IPS-18a (cell line): ENCODE results near the gene EFNA2.

ENCODE experiments used
- H3K27ac ChIP-seq: one replicate; pipeline ENCODE4 v1.5.1; 2013; ENCODE audit warnings: low read length
- H3K27me3 ChIP-seq: one replicate; pipeline ENCODE4 v1.6.1; 2013; ENCODE audit warnings: mild to moderate bottlenecking, low read length; ENCODE audit not compliant: control insufficient read depth, insufficient read depth
- H3K36me3 ChIP-seq: one replicate; pipeline ENCODE4 v1.6.1; 2013; ENCODE audit warnings: low read depth, low read length; ENCODE audit not compliant: control insufficient read depth
- H3K4me1 ChIP-seq: one replicate; pipeline ENCODE4 v1.6.1; 2013; ENCODE audit warnings: low read depth, low read length; ENCODE audit not compliant: control insufficient read depth
- H3K4me3 ChIP-seq: one replicate; pipeline ENCODE4 v1.5.1; 2013; ENCODE audit warnings: low read length
- H3K9ac ChIP-seq: one replicate; pipeline ENCODE4 v1.6.1; 2013; ENCODE audit warnings: mild to moderate bottlenecking, low read length, moderate library complexity
- H3K9me3 ChIP-seq: one replicate; pipeline ENCODE4 v1.6.1; 2013; ENCODE audit warnings: low read depth, low read length; ENCODE audit not compliant: control insufficient read depth

EFNA2 gene

GRCh38 chr19:1250437-1251260, 35.0 kb upstream of the EFNA2 start:
- no peaks in the 10 kb centered on the region for H3K4me1 ChIP-seq
- H3K4me3 ChIP-seq = peak overlapping the region; percentile 82
- no peaks in the 10 kb centered on the region for H3K9me3 ChIP-seq
- no peaks in the 10 kb centered on the region for H3K27me3 ChIP-seq
- peak overlapping the region; percentile 97 for H3K9ac ChIP-seq
- H3K36me3 ChIP-seq = peaks cover 24% of the 10 kb centered on the region
- peak overlapping the region; percentile 87 for H3K27ac ChIP-seq

GRCh38 chr19:1251330-1252220, 34.1 kb upstream of the EFNA2 start:
- Histone ChIP-seq H3K4me3 (peak overlapping the region; percentile 82), H3K9ac (peak overlapping the region; percentile 97), H3K36me3 (peaks cover 31% of the 10 kb centered on the region)

GRCh38 chr19:1252221-1252820, 33.4 kb upstream of the EFNA2 start:
- H3K9ac ChIP-seq = peak overlapping the region; percentile 97
- no peak overlapping the region for H3K27ac ChIP-seq
- H3K9me3 ChIP-seq = no peaks in the 10 kb centered on the region
- peaks cover 36% of the 10 kb centered on the region for H3K36me3 ChIP-seq
- H3K4me1 ChIP-seq = no peaks in the 10 kb centered on the region
- no peaks in the 10 kb centered on the region for H3K27me3 ChIP-seq
- H3K4me3 ChIP-seq = peak overlapping the region; percentile 82

More at GRCh38 chr19:1251330-1252220, 34.1 kb upstream of the EFNA2 start:
- H3K4me1 ChIP-seq = no peaks in the 10 kb centered on the region
- no peaks in the 10 kb centered on the region for H3K27me3 ChIP-seq
- no peaks in the 10 kb centered on the region for H3K9me3 ChIP-seq
- H3K27ac ChIP-seq = peak overlapping the region; percentile 87

GRCh38 chr19:1252821-1253513, 32.7 kb upstream of the EFNA2 start:
- peaks cover 43% of the 10 kb centered on the region for H3K36me3 ChIP-seq
- no peak overlapping the region for H3K4me3 ChIP-seq
- H3K27me3 ChIP-seq = no peaks in the 10 kb centered on the region
- no peaks in the 10 kb centered on the region for H3K4me1 ChIP-seq
- H3K9ac ChIP-seq = no peak overlapping the region
- H3K9me3 ChIP-seq = no peaks in the 10 kb centered on the region
- no peak overlapping the region for H3K27ac ChIP-seq

GRCh38 chr19:1253514-1254080, 32.1 kb upstream of the EFNA2 start:
- Histone ChIP-seq H3K4me1 (no peaks in the 10 kb centered on the region), H3K27ac (no peak overlapping the region), H3K4me3 (no peak overlapping the region), H3K27me3 (no peaks in the 10 kb centered on the region), H3K36me3 (peaks cover 47% of the 10 kb centered on the region), H3K9me3 (no peaks in the 10 kb centered on the region), H3K9ac (no peak overlapping the region)

- no peak overlapping the region for H3K27ac ChIP-seq
- no peak overlapping the region for H3K9ac ChIP-seq
- H3K4me3 ChIP-seq = no peak overlapping the region
- peaks cover 47% of the 10 kb centered on the region for H3K36me3 ChIP-seq
- no peaks in the 10 kb centered on the region for H3K27me3 ChIP-seq
- peaks cover 4% of the 10 kb centered on the region for H3K4me1 ChIP-seq
- H3K9me3 ChIP-seq = no peaks in the 10 kb centered on the region
Observed at GRCh38 chr19:1254081-1254527, 31.6 kb upstream of the EFNA2 start.

GRCh38 chr19:1254530-1255185, 31.0 kb upstream of the EFNA2 start:
- Histone ChIP-seq H3K36me3 (peaks cover 47% of the 10 kb centered on the region), H3K27ac (no peak overlapping the region), H3K4me1 (peaks cover 8% of the 10 kb centered on the region), H3K4me3 (no peak overlapping the region), H3K27me3 (no peaks in the 10 kb centered on the region), H3K9ac (no peak overlapping the region), H3K9me3 (no peaks in the 10 kb centered on the region)

- no peaks in the 10 kb centered on the region for H3K27me3 ChIP-seq
- H3K4me3 ChIP-seq = no peak overlapping the region
- H3K9ac ChIP-seq = no peak overlapping the region
- no peaks in the 10 kb centered on the region for H3K9me3 ChIP-seq
- peaks cover 13% of the 10 kb centered on the region for H3K4me1 ChIP-seq
- H3K36me3 ChIP-seq = peaks cover 47% of the 10 kb centered on the region
- no peak overlapping the region for H3K27ac ChIP-seq
Observed at GRCh38 chr19:1255186-1256161, 30.2 kb upstream of the EFNA2 start.

- Histone ChIP-seq H3K9ac (no peak overlapping the region), H3K27ac (no peak overlapping the region), H3K36me3 (peaks cover 41% of the 10 kb centered on the region), H3K4me1 (peaks cover 16% of the 10 kb centered on the region), H3K27me3 (no peaks in the 10 kb centered on the region), H3K4me3 (no peak overlapping the region), H3K9me3 (no peaks in the 10 kb centered on the region)
Observed at GRCh38 chr19:1256646-1257474, 28.8 kb upstream of the EFNA2 start.
